MM.1S (cell line): ENCODE data around the gene CCSER1.
"Not testable (repeated sequence)": the region's sequence is repeated elsewhere in the genome, so short reads cannot be mapped to it uniquely, and the experiment has no call there.

Experiments
- EZH2 ChIP-seq: fragments of 300-600 bp; sonication (generic); optimal IDR thresholded peaks from 2 replicates; pipeline ENCODE3; 2017; ENCODE audit warnings: low read depth, mild to moderate bottlenecking, antibody characterized with exemption, low read length, mixed read lengths
- EZH2phosphoT487 ChIP-seq: fragments of 300-600 bp; sonication (generic); IDR thresholded peaks from 2 replicates; pipeline ENCODE4 v1.6.1; 2018; ENCODE audit warnings: antibody characterized with exemption, low read length
- TF ChIP-seq, protein P1 (sequence below): fragments of 300-600 bp; sonication (generic); IDR thresholded peaks from 2 replicates; pipeline ENCODE4 v1.5.1; 2016; ENCODE audit warnings: antibody characterized with exemption, low read length, mixed read lengths

DNA sequence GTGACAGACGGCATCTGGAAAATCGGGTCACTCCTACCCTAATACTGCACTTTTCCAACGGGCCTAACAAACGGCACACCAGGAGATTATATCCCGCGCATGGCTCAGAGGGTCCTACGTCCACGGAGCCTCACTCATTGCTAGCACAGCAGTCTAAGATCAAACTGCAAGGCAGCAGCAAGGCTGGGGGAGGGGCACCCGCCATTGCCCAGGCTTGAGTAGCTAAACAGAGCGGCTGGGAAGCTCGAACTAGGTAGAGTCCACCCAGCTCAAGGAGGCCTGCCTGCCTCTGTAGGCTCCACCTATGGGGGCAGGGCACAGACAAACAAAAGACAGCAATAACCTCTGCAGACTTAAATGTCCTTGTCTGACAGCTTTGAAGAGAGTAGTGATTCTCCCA, 280.7 kb downstream of the CCSER1 start:
- TF ChIP-seq, protein P1, sequence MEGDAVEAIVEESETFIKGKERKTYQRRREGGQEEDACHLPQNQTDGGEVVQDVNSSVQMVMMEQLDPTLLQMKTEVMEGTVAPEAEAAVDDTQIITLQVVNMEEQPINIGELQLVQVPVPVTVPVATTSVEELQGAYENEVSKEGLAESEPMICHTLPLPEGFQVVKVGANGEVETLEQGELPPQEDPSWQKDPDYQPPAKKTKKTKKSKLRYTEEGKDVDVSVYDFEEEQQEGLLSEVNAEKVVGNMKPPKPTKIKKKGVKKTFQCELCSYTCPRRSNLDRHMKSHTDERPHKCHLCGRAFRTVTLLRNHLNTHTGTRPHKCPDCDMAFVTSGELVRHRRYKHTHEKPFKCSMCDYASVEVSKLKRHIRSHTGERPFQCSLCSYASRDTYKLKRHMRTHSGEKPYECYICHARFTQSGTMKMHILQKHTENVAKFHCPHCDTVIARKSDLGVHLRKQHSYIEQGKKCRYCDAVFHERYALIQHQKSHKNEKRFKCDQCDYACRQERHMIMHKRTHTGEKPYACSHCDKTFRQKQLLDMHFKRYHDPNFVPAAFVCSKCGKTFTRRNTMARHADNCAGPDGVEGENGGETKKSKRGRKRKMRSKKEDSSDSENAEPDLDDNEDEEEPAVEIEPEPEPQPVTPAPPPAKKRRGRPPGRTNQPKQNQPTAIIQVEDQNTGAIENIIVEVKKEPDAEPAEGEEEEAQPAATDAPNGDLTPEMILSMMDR = not testable (repeated sequence)
- not testable (repeated sequence) for TF ChIP-seq EZH2, EZH2phosphoT487
